Endothelial cell of umbilical vein (primary cell): ENCODE results near the gene LCOR. TPM values are rescaled to one million over a fixed set of nuclear protein-coding genes. Genes with fewer than 3 reads are reported as not detected.

Experiments
- BruUV-seq: library from RNA; stranded (reverse); fragments of 400-500 nt; replicated peaks from 2 replicates; lab custom pipeline; 2021; lab: Mats Ljungman, UMichigan
- CTCF ChIA-PET: fragments of 300-600, 350-600 bp; sonication (Branson Sonifier 250); formaldehyde crosslinking; loops from one replicate; lab custom pipeline; 2021; ENCODE audit warnings: antibody characterized with exemption, inconsistent platforms; lab: Charles Lee
- POLR2A ChIA-PET: fragments of 300-600, 350-600 bp; sonication (Branson Sonifier 250); formaldehyde crosslinking; loops from one replicate; lab custom pipeline; 2021; ENCODE audit warnings: antibody characterized with exemption, inconsistent platforms; lab: Charles Lee
- DNase-seq: peaks from one replicate; pipeline ENCODE4 v3.0.0-alpha.2; 2011; ENCODE audit warnings: low read depth, low spot score
- FAIRE-seq: peaks from 2 replicates; lab custom pipeline; 2011; peaks lifted over from hg19 to GRCh38; lab: Jason Lieb, UNC
- H2AFZ ChIP-seq: 2 replicates; pipeline ENCODE4 v1.6.0; 2012; ENCODE audit warnings: low read depth, low read length, control low read depth, inconsistent platforms
- H3K27ac ChIP-seq: 2 replicates; pipeline ENCODE4 v1.5.1; 2011; ENCODE audit warnings: low read depth, mild to moderate bottlenecking, control low read depth, low read length, moderate library complexity; ENCODE audit not compliant: insufficient read depth
- H3K27me3 ChIP-seq, 2 experiments: 2 replicates each; pipeline versions ENCODE4 v1.6.0 to v1.6.1; 2011; ENCODE audit warnings: low read length in 2 of 2, mixed read lengths in 1 of 2; ENCODE audit not compliant: control insufficient read depth in 2 of 2, insufficient read depth in 2 of 2
- H3K36me3 ChIP-seq, 2 experiments: 2 replicates in 1 of 2; 3 replicates in 1 of 2; pipeline ENCODE4 v1.5.1; 2011; ENCODE audit warnings: low read length in 2 of 2, mild to moderate bottlenecking in 1 of 2, moderate library complexity in 1 of 2; ENCODE audit not compliant: control insufficient read depth in 2 of 2, insufficient read depth in 2 of 2; ENCODE audit errors: extremely low read depth in 1 of 2
- H3K4me1 ChIP-seq: 3 replicates; pipeline ENCODE4 v1.5.1; 2011; ENCODE audit warnings: mild to moderate bottlenecking, low read length; ENCODE audit not compliant: control insufficient read depth, insufficient read depth; ENCODE audit errors: extremely low read depth
- H3K4me2 ChIP-seq: 2 replicates; pipeline ENCODE4 v1.6.1; 2011; ENCODE audit warnings: low read length, control low read depth, mixed read lengths; ENCODE audit not compliant: insufficient read depth
- H3K4me3 ChIP-seq, 3 experiments: fragments of 200-600 bp in 1 of 3; sonication (generic), shearing (Covaris generic) in 1 of 3; replicated peaks in 1 of 3; 2 replicates each; pipeline ENCODE4 v1.5.1; 2011 to 2016; ENCODE audit warnings: control low read depth in 3 of 3, low read length in 3 of 3, mild to moderate bottlenecking in 2 of 3, inconsistent platforms in 1 of 3, low read depth in 1 of 3, moderate library complexity in 1 of 3; ENCODE audit not compliant: insufficient read depth in 1 of 3
- H3K79me2 ChIP-seq: 2 replicates; pipeline ENCODE4 v1.6.0; 2012; ENCODE audit warnings: low read length, inconsistent platforms; ENCODE audit not compliant: control insufficient read depth, insufficient read depth
- H3K9ac ChIP-seq: replicated peaks from 2 replicates; pipeline ENCODE3; 2011; ENCODE audit warnings: low read length, control low read depth; ENCODE audit not compliant: insufficient read depth; ENCODE audit errors: extremely low read depth
- H3K9me1 ChIP-seq: replicated peaks from 3 replicates; pipeline ENCODE4 v1.6.0; 2011; ENCODE audit warnings: mild to moderate bottlenecking, low read length; ENCODE audit not compliant: control insufficient read depth, insufficient read depth; ENCODE audit errors: extremely low read depth
- H3K9me3 ChIP-seq: replicated peaks from 2 replicates; pipeline ENCODE4 v1.5.1; 2012; ENCODE audit warnings: low read length, inconsistent platforms; ENCODE audit not compliant: control insufficient read depth, insufficient read depth
- H4K20me1 ChIP-seq: replicated peaks from 2 replicates; pipeline ENCODE3; 2011; ENCODE audit warnings: mild to moderate bottlenecking, low read length; ENCODE audit not compliant: control insufficient read depth, insufficient read depth; ENCODE audit errors: extremely low read depth
- CTCF ChIP-seq, 2 donors: IDR thresholded peaks; 1 replicate in 1 of 2; 2 replicates in 1 of 2; pipeline ENCODE4 v1.5.1; 2011; ENCODE audit warnings: low read length in 2 of 2, mild to moderate bottlenecking in 2 of 2, moderate library complexity in 2 of 2, control low read depth in 1 of 2, inconsistent platforms in 1 of 2, low read depth in 1 of 2; ENCODE audit not compliant: insufficient read depth in 1 of 2; ENCODE audit errors: extremely low read depth in 1 of 2
- EZH2 ChIP-seq: IDR thresholded peaks from 2 replicates; pipeline ENCODE4 v1.6.1; 2012; ENCODE audit warnings: borderline replicate concordance, low read depth, mild to moderate bottlenecking, moderate library complexity, low read length, inconsistent platforms; ENCODE audit not compliant: severe bottlenecking
- FOS ChIP-seq: IDR thresholded peaks from 2 replicates; pipeline ENCODE4 v1.6.1; 2011; ENCODE audit warnings: mild to moderate bottlenecking, low read length, moderate library complexity, borderline replicate concordance; ENCODE audit not compliant: insufficient read depth
- GATA2 ChIP-seq: IDR thresholded peaks from 2 replicates; pipeline ENCODE4 v1.7.0; 2011; ENCODE audit warnings: low read depth, mild to moderate bottlenecking, moderate library complexity, mixed read lengths, low read length; ENCODE audit not compliant: insufficient read length, insufficient read depth
- JUN ChIP-seq: IDR thresholded peaks from 2 replicates; pipeline ENCODE4 v1.6.1; 2011; ENCODE audit warnings: borderline replicate concordance, low read depth; ENCODE audit not compliant: insufficient read length, insufficient read depth
- MAX ChIP-seq: IDR thresholded peaks from 2 replicates; pipeline ENCODE4 v1.6.1; 2011; ENCODE audit not compliant: insufficient read depth, insufficient read length
- MYC ChIP-seq: IDR thresholded peaks from one replicate; pipeline ENCODE4 v1.6.1; 2011; ENCODE audit warnings: mild to moderate bottlenecking, low read depth, low read length
- POLR2A ChIP-seq: IDR thresholded peaks from 2 replicates; pipeline ENCODE4 v1.6.1; 2012; ENCODE audit warnings: low read depth, mild to moderate bottlenecking, control low read depth, low read length
- POLR2AphosphoS5 ChIP-seq: IDR thresholded peaks from 2 replicates; pipeline ENCODE4 v1.6.1; 2012; ENCODE audit warnings: low read depth, mild to moderate bottlenecking, control low read depth, low read length, moderate library complexity; ENCODE audit not compliant: insufficient read depth
- dilution Hi-C: fragments of 300-500 bp; cut with MboI; formaldehyde crosslinking; loops from one replicate; pipeline ENCODE4 v1.15.0; 2019; ENCODE audit warnings: low sequenced_read_pairs; ENCODE audit not compliant: extremely low pct_ligation_motif_present
- intact Hi-C: fragments of 100-400 bp; cut with micrococcal nuclease; formaldehyde crosslinking; loops from one replicate; pipeline ENCODE4 v1.10.0; 2022
- polyA plus RNA-seq, 4 experiments: library from polyadenylated mRNA; depleted of rRNA in 3 of 4; stranded (reverse) in 3 of 4; unstranded in 1 of 4; fragments of >200 nt; gene quantifications; 2 replicates each; pipeline versions ENCODE4 v1.2.1 to v1.2.3, GENCODE V29; 2011 to 2012; ENCODE audit warnings: missing spikeins in 1 of 4
- total RNA-seq: library from RNA; stranded (reverse); gene quantifications from 2 replicates; pipeline ENCODE4 v1.2.3, GENCODE V29; 2021

LCOR gene
- total and polyA plus RNA-seq, 2 donors (not counting 3 experiments of a cell fraction or from before 2014, with no cell fraction given): 11.6 to 39.0 TPM

- Histone ChIP-seq H3K36me3 (peaks cover 5 to 12% of the 10 kb centered on the region in 2 experiments), H3K9me3 (no peaks in the 10 kb centered on the region), H3K4me2 (no peak overlapping the region), H3K27ac (no peak overlapping the region), H2AFZ (no peak overlapping the region), H3K9ac (no peak overlapping the region), H3K27me3 (no peaks in the 10 kb centered on the region), H3K4me3 (no peak overlapping the region), H3K4me1 (peaks cover 9% of the 10 kb centered on the region), H3K9me1 (no peaks in the 10 kb centered on the region), H4K20me1 (peaks cover 5% of the 10 kb centered on the region), H3K79me2 (peaks cover 4% of the 10 kb centered on the region)
- no peak for TF ChIP-seq CTCF (IDR thresholded peaks at IDR 0.05; ENCODE audit: extremely low read depth in 1 of 2, insufficient read depth in 1 of 2, low read depth in 1 of 2, low read length in 2 of 2)
- no peak for TF ChIP-seq POLR2AphosphoS5
- no peak for TF ChIP-seq GATA2
- TF ChIP-seq EZH2: no peak
- TF ChIP-seq MYC: no peak
- TF ChIP-seq MAX: no peak
- no peak for TF ChIP-seq POLR2A
- TF ChIP-seq JUN: no peak
- TF ChIP-seq FOS: no peak
- DNase-seq (no peak), FAIRE-seq (no peak)
- ChIA-PET POLR2A (no interaction called here), CTCF (interaction anchor here (1.0 to 2.5 kb wide), 4 partner anchors 11 to 446 kb away, joined by 3 to 8 read pairs (median 3); partner anchors contain the start of gene TLL2)
- dilution Hi-C loops (no loop called here), intact Hi-C loops (no loop called here)
- no TSS peak for BruUV-seq
Observed at GRCh38 chr10:96959733-96960132, 127.6 kb downstream of the LCOR start.
